ENCODE results near the gene PCDHB4. TPM values are rescaled to one million over a fixed set of nuclear protein-coding genes. Genes with fewer than 3 reads are reported as not detected.

Gene PCDHB4
- not detected in 2 replicates for total RNA-seq (2014; rRNA removed; shearing (Covaris generic))
- not detected in 2 replicates for total RNA-seq (2022)
- not detected for Bru-seq, nascent RNA
- BruChase-seq, experiment 1, labeled RNA remaining after a 6-hour chase, result not detected
- not detected for BruChase-seq, experiment 2, labeled RNA remaining after a 2-hour chase
- long read RNA-seq, result 0 reads

- TF ChIP-seq EZH2phosphoT487 (IDR thresholded peaks at IDR 0.05; ENCODE audit: borderline replicate concordance, low read depth, low read length) (no peak), CTCF (conservative IDR thresholded peaks at IDR 0.05; ENCODE audit: low read length) (no peak)
- Histone ChIP-seq H3K4me1 (ENCODE audit: insufficient read depth, low read length, poor library complexity, severe bottlenecking) (no peaks in the 10 kb centered on the region), H3K9me3 (ENCODE audit: low read length) (no peaks in the 10 kb centered on the region), H3K79me2 (ENCODE audit: insufficient read depth, low read depth, low read length) (no peaks in the 10 kb centered on the region), H3K9me2 (ENCODE audit: insufficient read depth, low read length) (no peaks in the 10 kb centered on the region), H3K4me3 (ENCODE audit: low read depth, low read length, poor library complexity, severe bottlenecking) (no peak within 1 kb of the TSS), H3K4me2 (ENCODE audit: low read length) (no peak within 1 kb of the TSS), H4K20me1 (ENCODE audit: insufficient read depth, low read length) (no peaks in the 10 kb centered on the region), H2AFZ (ENCODE audit: low read length) (no peak within 1 kb of the TSS), H3K27ac (ENCODE audit: low read depth, low read length, poor library complexity, severe bottlenecking) (no peak within 1 kb of the TSS), H3K36me3 (ENCODE audit: insufficient read depth, low read length) (no peaks in the 10 kb centered on the region)
- intact Hi-C loops (cut with micrococcal nuclease; ENCODE audit: unreplicated experiment), result no loop called here
- no peak for DNase-seq (ENCODE audit: low spot score)
- POLR2A ChIA-PET, result no interaction called here
- no TSS peak for BruUV-seq (replicated peaks)
- CTCF ChIA-PET (ENCODE audit: unreplicated experiment), result no interaction called here
Observed at GRCh38 chr5:141121563-141121962, at the start of gene PCDHB4. Gene PCDHB4, plus strand, starts transcription at chr5:141121818. Its CDS starts 181 bp downstream, at chr5:141121999.

- POLR2A ChIA-PET, result no interaction called here
- H3K9me2 ChIP-seq (ENCODE audit: insufficient read depth, low read length), result no peaks in the 10 kb centered on the region
- no peak overlapping the region for H2AFZ ChIP-seq (ENCODE audit: low read length)
- H4K20me1 ChIP-seq (ENCODE audit: insufficient read depth, low read length), result no peaks in the 10 kb centered on the region
- no peak for DNase-seq (ENCODE audit: low spot score)
- no peak overlapping the region for H3K4me2 ChIP-seq (ENCODE audit: low read length)
- H3K4me3 ChIP-seq (ENCODE audit: low read depth, low read length, poor library complexity, severe bottlenecking), result no peak overlapping the region
- H3K79me2 ChIP-seq (ENCODE audit: insufficient read depth, low read depth, low read length), result no peaks in the 10 kb centered on the region
- no peak overlapping the region for H3K27ac ChIP-seq (ENCODE audit: low read depth, low read length, poor library complexity, severe bottlenecking)
- intact Hi-C loops (cut with micrococcal nuclease; ENCODE audit: unreplicated experiment), result no loop called here
- CTCF ChIA-PET (ENCODE audit: unreplicated experiment), result no interaction called here
- no peaks in the 10 kb centered on the region for H3K4me1 ChIP-seq (ENCODE audit: insufficient read depth, low read length, poor library complexity, severe bottlenecking)
- no peak for TF ChIP-seq EZH2phosphoT487 (IDR thresholded peaks at IDR 0.05; ENCODE audit: borderline replicate concordance, low read depth, low read length)
- TF ChIP-seq CTCF (conservative IDR thresholded peaks at IDR 0.05; ENCODE audit: low read length), result no peak
- H3K9me3 ChIP-seq (ENCODE audit: low read length), result no peaks in the 10 kb centered on the region
- no peaks in the 10 kb centered on the region for H3K36me3 ChIP-seq (ENCODE audit: insufficient read depth, low read length)
- BruUV-seq (replicated peaks), result no TSS peak
Observed at GRCh38 chr5:141077826-141078225, 43.8 kb upstream of the PCDHB4 start.

GRCh38 chr5:141082228-141082627 lies 39.4 kb upstream of the PCDHB4 start:
- TF ChIP-seq EZH2phosphoT487 (IDR thresholded peaks at IDR 0.05; ENCODE audit: borderline replicate concordance, low read depth, low read length) (no peak), CTCF (conservative IDR thresholded peaks at IDR 0.05; ENCODE audit: low read length) (no peak)
- H3K4me1 ChIP-seq (ENCODE audit: insufficient read depth, low read length, poor library complexity, severe bottlenecking), result no peaks in the 10 kb centered on the region
- no peak overlapping the region for H2AFZ ChIP-seq (ENCODE audit: low read length)
- no peaks in the 10 kb centered on the region for H3K9me3 ChIP-seq (ENCODE audit: low read length)
- ChIA-PET CTCF (ENCODE audit: unreplicated experiment) (no interaction called here), POLR2A (no interaction called here)
- no TSS peak for BruUV-seq (replicated peaks)
- no peak overlapping the region for H3K27ac ChIP-seq (ENCODE audit: low read depth, low read length, poor library complexity, severe bottlenecking)
- H3K9me2 ChIP-seq (ENCODE audit: insufficient read depth, low read length), result no peaks in the 10 kb centered on the region
- H3K4me3 ChIP-seq (ENCODE audit: low read depth, low read length, poor library complexity, severe bottlenecking), result no peak overlapping the region
- no peak for DNase-seq (ENCODE audit: low spot score)
- no peaks in the 10 kb centered on the region for H3K79me2 ChIP-seq (ENCODE audit: insufficient read depth, low read depth, low read length)
- H4K20me1 ChIP-seq (ENCODE audit: insufficient read depth, low read length), result no peaks in the 10 kb centered on the region
- H3K4me2 ChIP-seq (ENCODE audit: low read length), result no peak overlapping the region
- intact Hi-C loops (cut with micrococcal nuclease; ENCODE audit: unreplicated experiment), result no loop called here
- no peaks in the 10 kb centered on the region for H3K36me3 ChIP-seq (ENCODE audit: insufficient read depth, low read length)

Measured in OCI-LY7 (cell line).